ENCODE results near the gene PAFAH1B1. TPM values are rescaled to one million over a fixed set of nuclear protein-coding genes. Genes with fewer than 3 reads are reported as not detected.

The PAFAH1B1 gene
- total RNA-seq, 1 donor from 2014 or later = 34.5 TPM

DNA sequence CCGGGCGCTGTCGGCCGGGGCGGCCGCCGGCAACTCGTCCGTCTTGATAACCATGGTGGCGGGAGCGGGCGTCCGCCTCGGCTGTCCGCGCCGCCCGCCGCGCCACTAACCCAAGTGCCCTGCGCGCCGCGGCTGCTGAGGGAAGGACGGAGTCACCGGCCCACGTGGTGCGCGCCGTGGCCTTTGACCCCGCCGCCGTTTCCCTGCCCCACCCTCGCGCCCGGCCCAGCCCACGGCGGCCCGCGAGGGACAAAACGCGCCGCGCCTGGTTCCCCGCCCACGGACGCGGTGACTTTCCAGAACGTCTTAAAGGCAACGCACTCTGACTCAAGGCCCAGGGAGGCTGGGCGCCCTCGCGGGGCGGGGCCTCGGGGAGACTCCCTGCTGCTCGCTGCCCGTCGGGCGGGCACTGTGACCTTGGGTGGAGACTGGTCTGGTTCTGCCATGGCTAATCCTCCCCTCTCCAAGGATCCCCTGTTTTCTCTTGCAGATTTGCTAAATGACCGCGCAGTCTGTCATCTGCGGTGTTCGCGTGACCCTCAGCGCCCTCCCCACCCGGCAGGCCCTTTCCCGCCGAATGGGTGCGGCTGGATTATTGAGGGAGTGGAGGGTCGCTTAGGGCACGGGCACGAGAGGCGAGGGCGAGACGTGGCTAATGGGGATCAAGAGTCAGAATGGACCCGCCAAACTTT, 118.3 kb downstream of the PAFAH1B1 start, which contains the start of gene CLUH:
CLUH (minus strand) TSS at position 157 of the 692 bp plus-strand sequence; CDS start at position 54, 103 bp downstream.
- ATAC-seq = peak; percentile 66

DNA sequence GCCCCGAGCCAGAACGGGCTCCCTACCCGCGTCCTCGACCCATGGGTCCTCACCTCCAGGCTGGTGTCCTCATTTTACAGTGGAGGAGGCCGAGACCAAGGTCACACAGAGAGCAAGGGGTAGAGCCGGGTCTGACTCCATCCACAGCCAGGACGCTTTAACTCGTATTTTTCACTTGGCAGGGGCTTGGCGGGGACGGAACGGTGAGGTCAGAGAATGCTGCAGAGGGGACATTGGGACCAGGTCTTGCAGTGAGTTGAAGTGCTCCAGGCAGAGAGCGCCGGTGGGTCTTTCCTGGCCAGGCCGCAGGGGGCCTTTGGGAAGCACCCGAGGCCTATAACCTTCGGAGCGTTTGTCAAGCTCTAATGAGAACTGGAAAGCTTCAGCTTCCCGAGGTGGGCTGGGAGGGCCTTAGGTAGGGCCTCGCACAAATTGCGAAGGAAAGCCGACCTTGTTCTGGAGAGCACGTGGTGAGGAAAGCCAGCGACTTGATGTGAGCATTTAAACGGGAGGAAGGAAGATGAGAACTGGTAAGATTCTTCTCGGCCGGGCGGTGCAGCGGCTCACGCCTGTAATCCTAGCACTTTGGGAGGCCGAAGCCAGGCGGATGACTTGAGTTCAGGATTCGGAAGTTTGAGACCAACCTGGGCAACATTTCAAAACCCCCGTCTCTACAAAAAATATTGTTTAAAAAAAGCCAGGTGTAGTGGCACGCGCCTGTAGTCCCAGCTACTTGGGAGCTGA, 119.0 kb downstream of the PAFAH1B1 start:
- no peak for DNase-seq (ENCODE audit: low spot score)

More for the DNA sequence above, 118.3 kb downstream of the PAFAH1B1 start, which contains the start of gene CLUH:
- peak; percentile 97 for DNase-seq (ENCODE audit: low spot score)

DNA sequence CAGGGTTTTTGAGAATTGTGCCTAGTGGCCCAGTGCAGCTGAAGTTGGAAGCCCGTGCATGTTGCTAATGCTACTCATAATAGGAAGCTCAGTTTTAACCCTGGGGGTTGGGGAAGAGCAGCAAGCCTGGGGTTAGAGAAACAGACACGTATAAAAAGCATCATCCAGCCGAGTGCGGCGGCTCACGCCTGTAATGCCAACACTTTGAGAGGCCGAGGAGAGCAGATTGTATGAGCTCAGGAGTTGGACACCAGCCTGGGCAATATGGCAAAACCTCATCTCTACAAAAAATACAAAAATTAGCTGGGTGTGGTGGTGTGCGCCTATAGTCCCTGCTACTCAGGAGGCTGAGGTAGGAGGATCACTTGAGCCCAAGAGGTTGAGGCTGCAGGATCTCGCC, 120.4 kb downstream of the PAFAH1B1 start:
- ATAC-seq (no peak), DNase-seq (ENCODE audit: low spot score) (no peak)

More for the DNA sequence above, 119.0 kb downstream of the PAFAH1B1 start:
- ATAC-seq = no peak

DNA sequence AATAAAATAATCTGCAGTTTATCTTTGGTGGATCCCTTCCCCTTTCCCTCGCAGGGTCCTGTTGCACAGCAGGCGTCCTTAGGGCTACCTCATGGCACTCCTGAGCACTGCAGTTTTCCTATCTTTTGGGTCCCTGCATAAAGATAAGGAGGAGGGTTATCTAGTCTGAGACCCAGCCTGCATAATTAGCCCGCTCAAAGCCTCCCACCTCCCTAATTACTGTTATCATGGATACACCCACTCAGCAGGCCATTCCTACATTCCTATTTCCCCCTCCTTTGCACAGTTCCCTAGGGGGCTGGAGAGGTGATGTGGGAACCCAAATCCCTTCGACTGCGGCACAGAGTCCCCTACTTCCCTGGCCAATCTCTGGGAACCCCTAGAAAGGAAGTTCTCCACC, 123.2 kb downstream of the PAFAH1B1 start:
- ATAC-seq = no peak
- DNase-seq (ENCODE audit: low spot score) = no peak

DNA sequence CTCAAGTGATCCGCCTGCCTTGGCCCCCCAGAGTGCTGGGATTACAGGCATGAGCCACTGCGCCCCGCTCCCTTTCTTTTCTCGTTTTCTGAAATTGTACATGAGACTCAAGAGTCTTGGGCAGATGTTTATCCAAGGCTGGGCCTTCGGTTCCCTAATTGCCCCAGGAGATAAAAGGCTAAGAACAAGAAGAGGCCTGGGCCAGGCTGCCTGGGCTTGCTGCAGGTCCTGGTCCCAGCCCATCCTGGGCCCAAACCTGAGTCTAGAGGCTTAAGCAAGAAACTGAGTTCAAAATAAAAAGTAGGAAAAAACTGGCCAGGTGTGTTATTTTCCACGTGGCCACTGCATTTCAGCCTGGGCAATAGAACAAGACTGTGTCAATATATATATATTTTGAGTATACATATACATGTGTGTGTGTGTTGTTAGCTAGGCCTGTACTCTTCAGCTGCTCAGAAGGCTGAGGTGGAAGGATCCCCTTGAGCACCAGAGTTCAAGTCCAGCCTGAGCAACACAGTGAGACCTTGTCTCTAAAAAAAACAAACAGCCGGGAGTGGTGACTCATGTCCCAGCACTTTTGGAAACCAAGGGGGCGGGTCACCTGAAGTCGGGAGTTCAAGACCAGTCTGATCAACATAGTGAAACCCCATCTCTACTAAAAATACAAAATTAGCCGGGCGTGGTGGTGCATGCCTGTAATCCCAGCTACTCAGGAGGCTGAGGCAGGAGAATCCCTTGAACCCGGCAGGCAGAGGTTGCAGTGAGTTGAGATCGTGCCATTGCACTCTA, 124.9 kb downstream of the PAFAH1B1 start:
- DNase-seq (ENCODE audit: low spot score) (no peak), ATAC-seq (no peak)

DNA sequence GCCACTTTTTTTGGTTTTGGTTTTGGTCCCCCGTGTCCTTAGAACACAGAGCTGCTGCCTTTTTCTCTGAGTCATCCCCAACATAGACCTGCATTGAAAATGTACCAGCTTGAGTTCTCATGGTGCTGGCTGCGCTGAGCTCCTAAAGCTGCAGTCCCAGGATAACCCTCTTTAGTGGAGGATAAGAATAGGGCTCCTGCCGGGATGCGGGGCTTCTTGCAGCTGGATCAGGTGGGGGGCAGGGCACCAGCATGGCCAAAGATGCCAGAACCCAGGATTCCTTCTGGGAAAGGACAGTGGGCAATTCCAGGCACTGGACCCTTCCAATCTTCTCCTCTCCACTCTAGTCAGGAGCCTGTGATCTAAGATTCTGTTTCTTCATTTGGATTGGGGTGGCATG, 126.4 kb downstream of the PAFAH1B1 start:
- ATAC-seq (no peak), DNase-seq (ENCODE audit: low spot score) (no peak)

DNA sequence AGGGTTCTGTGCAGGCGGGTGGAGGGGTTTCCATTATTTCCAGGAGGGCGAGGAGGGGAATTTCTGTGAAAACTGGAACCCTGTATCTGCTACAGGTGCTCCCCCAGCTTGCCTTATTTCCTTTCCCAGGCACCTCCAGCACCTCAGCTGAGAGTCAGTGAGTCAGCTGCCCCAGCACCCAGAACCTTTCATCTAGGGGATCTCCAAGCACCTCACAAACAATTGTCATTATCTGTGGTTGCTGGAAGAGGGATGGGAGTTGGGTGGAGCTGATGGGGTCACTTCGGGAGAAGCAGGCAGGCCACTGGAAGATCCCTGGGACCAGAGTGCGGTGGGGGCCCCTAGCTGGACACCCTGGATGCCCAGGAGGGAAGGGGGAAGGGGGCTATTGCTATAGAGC, 128.1 kb downstream of the PAFAH1B1 start:
- no peak for DNase-seq (ENCODE audit: low spot score)

DNA sequence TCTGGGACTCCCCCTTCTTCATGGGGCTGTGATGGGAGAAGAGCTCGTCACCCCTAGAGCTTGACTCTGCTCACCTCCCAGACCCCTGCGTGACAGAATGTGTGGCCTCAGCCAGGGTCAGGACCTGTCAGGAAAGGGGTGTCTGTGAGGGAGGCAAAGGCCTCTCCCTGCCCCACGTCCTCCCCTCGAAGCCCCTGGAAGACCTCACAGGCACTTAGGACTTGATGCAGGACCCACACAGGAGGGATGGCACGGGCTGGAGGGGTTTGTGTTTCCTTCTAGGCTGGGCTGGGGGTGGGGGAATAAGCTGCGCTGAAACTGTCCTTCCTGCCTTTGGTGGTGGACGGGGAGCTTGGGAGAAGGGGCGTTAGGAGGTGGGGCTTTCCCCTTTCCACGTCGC, 129.2 kb downstream of the PAFAH1B1 start:
- ATAC-seq = no peak
- DNase-seq (ENCODE audit: low spot score) = no peak

More for the DNA sequence above, 128.1 kb downstream of the PAFAH1B1 start:
- no peak for ATAC-seq

DNA sequence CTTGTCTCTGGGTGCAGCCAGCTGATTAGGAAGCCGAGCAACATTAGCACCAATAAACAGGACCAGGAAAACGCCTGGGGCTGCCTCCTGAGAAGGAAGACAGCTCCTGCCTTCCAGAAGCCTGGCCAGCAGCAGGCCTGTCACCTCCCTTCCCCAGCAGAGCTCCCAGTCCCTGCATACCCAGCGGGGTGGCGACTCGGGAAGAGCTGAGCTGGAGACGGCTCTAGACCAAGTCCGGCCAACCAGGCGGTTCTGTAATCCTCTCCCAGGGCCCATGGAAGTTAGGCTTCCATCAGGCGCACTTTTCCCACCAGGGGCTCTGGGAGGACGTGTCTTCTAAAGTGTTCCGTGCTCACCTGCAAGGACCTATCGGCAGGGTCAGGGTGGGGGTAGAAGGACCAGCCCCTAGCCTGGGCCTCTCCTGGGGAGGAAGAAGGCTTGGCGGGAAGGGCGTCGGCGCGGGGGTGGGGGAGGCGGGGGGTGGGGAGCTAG, 130.1 kb downstream of the PAFAH1B1 start:
- DNase-seq (ENCODE audit: low spot score) (no peak), ATAC-seq (no peak)

DNA sequence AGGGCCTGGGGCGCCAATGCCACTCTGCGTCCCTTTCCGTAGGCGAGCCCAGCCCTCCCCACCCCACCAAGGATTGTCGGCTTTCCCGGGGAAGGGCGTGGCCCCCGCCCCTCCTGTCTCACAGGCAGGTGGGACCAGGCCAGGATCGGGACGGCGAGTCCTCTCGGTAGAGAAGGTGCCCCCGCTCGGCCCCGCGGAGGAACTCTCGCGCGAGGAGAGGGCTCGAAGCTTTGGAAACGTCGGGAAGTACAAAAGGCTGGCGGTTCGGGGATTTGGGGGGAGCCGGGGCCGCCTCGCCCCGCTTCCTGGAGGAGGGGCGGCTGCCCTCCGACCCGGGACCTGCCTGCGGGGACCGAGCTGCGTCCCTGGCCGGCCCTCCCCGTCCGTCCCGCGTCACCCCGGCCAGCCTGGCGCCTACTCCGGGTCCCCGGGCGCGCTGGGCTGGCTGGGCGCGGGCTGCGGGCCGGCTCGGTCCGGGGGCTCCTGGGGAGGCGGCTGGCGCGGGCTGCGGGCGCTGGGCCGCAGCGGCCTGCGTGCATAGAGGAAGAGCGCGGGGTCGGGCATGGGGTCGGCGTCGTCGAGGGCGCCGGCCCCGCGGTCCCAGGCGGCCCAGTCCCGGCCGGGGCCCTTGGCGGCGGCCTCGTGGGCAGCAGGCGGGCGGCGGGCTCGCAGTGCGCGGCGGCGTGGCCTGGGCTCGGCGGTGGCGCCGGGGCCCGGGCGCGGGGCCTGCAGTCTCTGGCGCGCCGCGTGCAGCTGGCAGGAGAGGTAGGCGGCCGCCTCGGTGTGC, 130.7 kb downstream of the PAFAH1B1 start:
- DNase-seq (ENCODE audit: low spot score) = no peak
- ATAC-seq = peak; percentile 7

DNA sequence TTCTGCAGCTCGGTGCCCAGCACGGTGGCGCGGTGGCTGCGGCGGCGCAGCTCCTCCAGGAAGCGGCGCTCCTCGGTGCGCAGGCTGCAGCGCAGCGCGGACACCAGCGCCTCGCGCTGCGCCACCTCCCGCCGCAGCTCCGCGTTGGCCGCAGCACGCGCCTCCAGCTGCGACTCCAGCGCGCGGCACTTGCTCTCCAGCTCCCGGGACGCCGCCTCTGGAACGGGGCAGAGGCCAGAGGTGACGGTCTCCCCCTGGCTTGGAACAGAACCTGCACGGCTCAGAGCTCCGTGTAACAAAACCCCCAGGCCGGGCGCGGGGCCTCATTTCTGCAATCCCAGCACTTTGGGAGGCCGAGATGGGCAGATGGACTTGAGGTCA, 131.3 kb downstream of the PAFAH1B1 start:
- DNase-seq (ENCODE audit: low spot score) = no peak
- ATAC-seq = peak; percentile 87

DNA sequence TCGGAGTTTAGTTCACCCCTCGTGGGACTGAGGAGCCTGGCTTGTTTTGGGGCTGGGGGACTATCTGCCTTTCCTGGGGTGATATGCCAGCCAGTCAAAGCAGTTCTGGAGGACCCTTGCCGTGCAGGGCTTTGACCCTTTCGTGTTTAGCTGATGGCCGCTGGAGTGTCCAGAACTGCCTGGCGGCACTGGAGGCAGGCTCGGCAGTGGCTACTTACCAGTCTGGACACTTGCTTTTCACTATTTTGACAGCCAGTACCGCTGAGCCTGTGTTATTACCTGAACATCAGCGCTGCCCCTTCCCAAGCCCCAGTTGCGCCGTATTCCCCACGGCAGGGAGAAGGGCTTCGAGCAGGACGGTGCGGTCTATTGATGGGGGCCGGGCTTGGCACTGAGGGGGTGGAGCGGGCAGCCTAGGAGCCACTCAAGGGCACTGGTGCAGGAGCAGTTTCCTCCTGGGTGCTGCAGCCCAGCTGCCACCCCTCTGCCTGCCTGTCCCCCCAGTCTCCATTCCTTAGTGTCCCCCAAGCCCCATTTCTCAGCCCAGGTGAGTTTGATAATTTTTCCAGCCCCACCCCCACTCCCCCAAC, 137.4 kb downstream of the PAFAH1B1 start:
- DNase-seq (ENCODE audit: low spot score) (no peak), ATAC-seq (no peak)

DNA sequence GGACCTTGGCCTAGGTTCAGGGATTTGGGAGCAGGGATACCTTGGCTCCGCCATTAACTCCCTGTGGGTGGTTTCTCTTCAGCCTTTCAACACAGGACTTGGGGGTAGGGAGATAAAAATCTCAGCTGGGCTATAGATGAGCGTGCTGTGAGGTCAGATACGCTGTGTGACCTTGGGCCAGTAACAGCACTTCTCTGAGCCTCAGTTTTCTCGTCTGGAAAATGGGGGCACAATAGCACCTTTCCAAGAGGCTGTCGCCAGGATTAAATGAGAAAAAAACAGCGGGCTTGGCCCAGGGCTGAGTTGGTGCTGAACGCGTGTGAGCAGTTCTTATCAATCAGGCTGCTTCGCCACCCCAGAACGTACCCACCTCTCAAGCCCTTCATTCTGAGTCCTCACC, 138.4 kb downstream of the PAFAH1B1 start:
- no peak for ATAC-seq
- no peak for DNase-seq (ENCODE audit: low spot score)

DNA sequence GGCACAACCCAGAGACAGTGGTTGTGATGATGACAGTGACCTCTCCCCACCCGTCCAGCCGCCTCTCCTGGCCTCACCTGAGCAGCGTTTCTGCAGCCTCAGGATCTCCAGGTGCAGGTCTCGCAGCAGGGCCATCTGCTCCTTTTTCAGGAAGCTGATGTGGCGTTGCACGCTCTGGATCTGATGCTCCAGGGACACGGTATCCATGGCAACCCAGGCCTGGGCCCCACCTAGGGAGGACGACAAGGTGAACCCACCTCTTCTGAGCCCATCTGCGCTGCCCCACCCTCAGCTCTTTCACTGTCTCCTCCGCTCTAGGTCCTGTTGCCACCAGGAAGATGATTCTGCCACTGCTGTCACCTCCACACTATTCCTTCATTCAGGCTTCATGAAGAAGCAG, 141.5 kb downstream of the PAFAH1B1 start:
- ATAC-seq = no peak

More for the DNA sequence above, 141.5 kb downstream of the PAFAH1B1 start:
- no peak for DNase-seq (ENCODE audit: low spot score)

Other genes with a start within 250 kb of the PAFAH1B1 start
- 8.6 TPM for gene MNT, start 192.6 kb upstream of the PAFAH1B1 start, total RNA-seq
- gene METTL16, start 81.8 kb upstream of the PAFAH1B1 start, total RNA-seq = 8.1 TPM
- 194 TPM for gene CLUH, start 118.1 kb downstream of the PAFAH1B1 start, total RNA-seq
- not detected for gene CCDC92B, start 156.0 kb downstream of the PAFAH1B1 start, total RNA-seq
- 1.9 TPM for gene RAP1GAP2, start 202.8 kb downstream of the PAFAH1B1 start, total RNA-seq

All from left lobe of liver (tissue), 2 donors.